HEK293 (cell line): Measurements from ENCODE around the gene PCSK5.

Source experiments
- CTCF ChIA-PET: fragments of 350-600 bp; formaldehyde crosslinking; extraction: SDS; loops from one replicate; lab custom pipeline; 2021; ENCODE audit warnings: antibody characterized with exemption; lab: Yijun Ruan, JAX
- POLR2A ChIA-PET: fragments of 300-600 bp; formaldehyde crosslinking; extraction: SDS; loops from one replicate; lab custom pipeline; 2020; ENCODE audit warnings: antibody characterized with exemption, inconsistent platforms; lab: Yijun Ruan, JAX
- H3K27ac ChIP-seq: fragments of 200-500 bp; sonication (Bioruptor generic); 2 replicates; pipeline ENCODE4 v1.5.1; 2014; ENCODE audit warnings: low read depth, low read length, control low read depth, inconsistent platforms; ENCODE audit errors: extremely low read depth
- H3K36me3 ChIP-seq, 2 experiments: fragments of 200-500 bp in 1 of 2; sonication (Bioruptor generic) in 1 of 2; 1 replicate in 1 of 2; 2 replicates in 1 of 2; pipeline ENCODE4 v1.5.1; 2014 to 2017; ENCODE audit warnings: inconsistent platforms in 2 of 2, low read length in 2 of 2; ENCODE audit not compliant: control insufficient read depth in 2 of 2, insufficient read depth in 1 of 2
- H3K4me1 ChIP-seq: fragments of 200-500 bp; sonication (Bioruptor generic); 2 replicates; pipeline ENCODE4 v1.5.1; 2014; ENCODE audit warnings: mild to moderate bottlenecking, low read length, inconsistent platforms; ENCODE audit not compliant: control insufficient read depth, insufficient read depth
- H3K4me3 ChIP-seq: 2 replicates; pipeline ENCODE4 v1.5.1; 2011; ENCODE audit warnings: low read depth, mild to moderate bottlenecking, control low read depth, low read length, moderate library complexity
- H3K9me3 ChIP-seq: fragments of 200-500 bp; sonication (Bioruptor generic); 2 replicates; pipeline ENCODE4 v1.5.1; 2014; ENCODE audit warnings: low read depth, low read length, inconsistent platforms; ENCODE audit not compliant: control insufficient read depth, insufficient read depth
- REPIN1 ChIP-seq: fragments of 450-650 bp; formaldehyde crosslinking; IDR thresholded peaks from 2 replicates; pipeline ENCODE4 v1.5.1; 2017; ENCODE audit warnings: missing biosample characterization, missing genetic modification characterization, low read depth
- ZBTB11 ChIP-seq: fragments of 450-650 bp; formaldehyde crosslinking; conservative IDR thresholded peaks from 2 replicates; pipeline ENCODE4 v1.5.1; 2016; ENCODE audit warnings: low read depth, missing biosample characterization, missing genetic modification characterization
- ZNF132 ChIP-seq: fragments of 450-650 bp; formaldehyde crosslinking; IDR thresholded peaks from 2 replicates; pipeline ENCODE4 v1.5.1; 2017; ENCODE audit warnings: missing biosample characterization, missing genetic modification characterization, borderline replicate concordance
- ZNF133 ChIP-seq: fragments of 450-650 bp; formaldehyde crosslinking; IDR thresholded peaks from 2 replicates; pipeline ENCODE4 v1.5.1; 2016; ENCODE audit warnings: missing biosample characterization, missing genetic modification characterization
- ZNF24 ChIP-seq: fragments of 450-650 bp; formaldehyde crosslinking; IDR thresholded peaks from 2 replicates; pipeline ENCODE4 v1.5.1; 2016; ENCODE audit warnings: missing biosample characterization, missing genetic modification characterization
- ZNF266 ChIP-seq: fragments of 450-650 bp; formaldehyde crosslinking; IDR thresholded peaks from 2 replicates; pipeline ENCODE4 v1.5.1; 2016; ENCODE audit warnings: missing biosample characterization, missing genetic modification characterization, low read depth
- ZNF624 ChIP-seq: fragments of 450-650 bp; formaldehyde crosslinking; IDR thresholded peaks from 2 replicates; pipeline ENCODE4 v1.5.1; 2017; ENCODE audit warnings: missing biosample characterization, missing genetic modification characterization
- ZNF768 ChIP-seq: fragments of 450-650 bp; formaldehyde crosslinking; IDR thresholded peaks from 2 replicates; pipeline ENCODE4 v1.5.1; 2018; ENCODE audit warnings: missing biosample characterization, mild to moderate bottlenecking, missing genetic modification characterization
- ZNF791 ChIP-seq: fragments of 450-650 bp; formaldehyde crosslinking; IDR thresholded peaks from 2 replicates; pipeline ENCODE4 v1.5.1; 2016; ENCODE audit warnings: missing biosample characterization, missing genetic modification characterization
- TF ChIP-seq, protein P1 (sequence below): fragments of 450-650 bp; formaldehyde crosslinking; IDR thresholded peaks from 2 replicates; pipeline ENCODE4 v1.5.1; 2016; ENCODE audit warnings: missing biosample characterization, missing genetic modification characterization, borderline replicate concordance
- TF ChIP-seq, protein P2 (sequence below): fragments of 450-650 bp; formaldehyde crosslinking; IDR thresholded peaks from 2 replicates; pipeline ENCODE4 v1.5.1; 2016; ENCODE audit warnings: missing biosample characterization, missing genetic modification characterization

The PCSK5 gene

GRCh38 chr9:75844321-75844720 lies 46.2 kb upstream of the PCSK5 start:
- ChIA-PET CTCF (interaction anchor here (0.6 to 1.8 kb wide), 6 partner anchors 11 to 579 kb away, joined by 3 to 5 read pairs (median 4); no protein-coding TSS in a partner anchor), POLR2A (interaction anchor here (0.7 kb wide), 1 partner anchor 22 kb away, joined by 4 read pairs; no protein-coding TSS in a partner anchor)
- TF ChIP-seq ZNF791 (tag by site-specific recombination) (no peak), ZNF24 (tag by site-specific recombination) (no peak), REPIN1 (tag by site-specific recombination) (no peak)

GRCh38 chr9:75845806-75846205 lies 44.7 kb upstream of the PCSK5 start:
- no peak overlapping the region for H3K27ac ChIP-seq
- no peak overlapping the region for H3K4me3 ChIP-seq
- CTCF ChIA-PET: interaction anchor here (0.6 kb wide), 1 partner anchor 310 kb away, joined by 6 read pairs; no protein-coding TSS in a partner anchor
- no peaks in the 10 kb centered on the region for H3K36me3 ChIP-seq
- POLR2A ChIA-PET: no interaction called here
- TF ChIP-seq ZBTB11 (tag by site-specific recombination): no peak
- TF ChIP-seq ZNF266 (tag by site-specific recombination): no peak
- no peak for TF ChIP-seq ZNF768 (tag by site-specific recombination)
- TF ChIP-seq, protein P1, sequence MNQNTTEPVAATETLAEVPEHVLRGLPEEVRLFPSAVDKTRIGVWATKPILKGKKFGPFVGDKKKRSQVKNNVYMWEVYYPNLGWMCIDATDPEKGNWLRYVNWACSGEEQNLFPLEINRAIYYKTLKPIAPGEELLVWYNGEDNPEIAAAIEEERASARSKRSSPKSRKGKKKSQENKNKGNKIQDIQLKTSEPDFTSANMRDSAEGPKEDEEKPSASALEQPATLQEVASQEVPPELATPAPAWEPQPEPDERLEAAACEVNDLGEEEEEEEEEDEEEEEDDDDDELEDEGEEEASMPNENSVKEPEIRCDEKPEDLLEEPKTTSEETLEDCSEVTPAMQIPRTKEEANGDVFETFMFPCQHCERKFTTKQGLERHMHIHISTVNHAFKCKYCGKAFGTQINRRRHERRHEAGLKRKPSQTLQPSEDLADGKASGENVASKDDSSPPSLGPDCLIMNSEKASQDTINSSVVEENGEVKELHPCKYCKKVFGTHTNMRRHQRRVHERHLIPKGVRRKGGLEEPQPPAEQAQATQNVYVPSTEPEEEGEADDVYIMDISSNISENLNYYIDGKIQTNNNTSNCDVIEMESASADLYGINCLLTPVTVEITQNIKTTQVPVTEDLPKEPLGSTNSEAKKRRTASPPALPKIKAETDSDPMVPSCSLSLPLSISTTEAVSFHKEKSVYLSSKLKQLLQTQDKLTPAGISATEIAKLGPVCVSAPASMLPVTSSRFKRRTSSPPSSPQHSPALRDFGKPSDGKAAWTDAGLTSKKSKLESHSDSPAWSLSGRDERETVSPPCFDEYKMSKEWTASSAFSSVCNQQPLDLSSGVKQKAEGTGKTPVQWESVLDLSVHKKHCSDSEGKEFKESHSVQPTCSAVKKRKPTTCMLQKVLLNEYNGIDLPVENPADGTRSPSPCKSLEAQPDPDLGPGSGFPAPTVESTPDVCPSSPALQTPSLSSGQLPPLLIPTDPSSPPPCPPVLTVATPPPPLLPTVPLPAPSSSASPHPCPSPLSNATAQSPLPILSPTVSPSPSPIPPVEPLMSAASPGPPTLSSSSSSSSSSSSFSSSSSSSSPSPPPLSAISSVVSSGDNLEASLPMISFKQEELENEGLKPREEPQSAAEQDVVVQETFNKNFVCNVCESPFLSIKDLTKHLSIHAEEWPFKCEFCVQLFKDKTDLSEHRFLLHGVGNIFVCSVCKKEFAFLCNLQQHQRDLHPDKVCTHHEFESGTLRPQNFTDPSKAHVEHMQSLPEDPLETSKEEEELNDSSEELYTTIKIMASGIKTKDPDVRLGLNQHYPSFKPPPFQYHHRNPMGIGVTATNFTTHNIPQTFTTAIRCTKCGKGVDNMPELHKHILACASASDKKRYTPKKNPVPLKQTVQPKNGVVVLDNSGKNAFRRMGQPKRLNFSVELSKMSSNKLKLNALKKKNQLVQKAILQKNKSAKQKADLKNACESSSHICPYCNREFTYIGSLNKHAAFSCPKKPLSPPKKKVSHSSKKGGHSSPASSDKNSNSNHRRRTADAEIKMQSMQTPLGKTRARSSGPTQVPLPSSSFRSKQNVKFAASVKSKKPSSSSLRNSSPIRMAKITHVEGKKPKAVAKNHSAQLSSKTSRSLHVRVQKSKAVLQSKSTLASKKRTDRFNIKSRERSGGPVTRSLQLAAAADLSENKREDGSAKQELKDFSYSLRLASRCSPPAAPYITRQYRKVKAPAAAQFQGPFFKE (tag by site-specific recombination): no peak
- TF ChIP-seq ZNF133: no peak
- no peak for TF ChIP-seq ZNF132
- TF ChIP-seq, protein P2, sequence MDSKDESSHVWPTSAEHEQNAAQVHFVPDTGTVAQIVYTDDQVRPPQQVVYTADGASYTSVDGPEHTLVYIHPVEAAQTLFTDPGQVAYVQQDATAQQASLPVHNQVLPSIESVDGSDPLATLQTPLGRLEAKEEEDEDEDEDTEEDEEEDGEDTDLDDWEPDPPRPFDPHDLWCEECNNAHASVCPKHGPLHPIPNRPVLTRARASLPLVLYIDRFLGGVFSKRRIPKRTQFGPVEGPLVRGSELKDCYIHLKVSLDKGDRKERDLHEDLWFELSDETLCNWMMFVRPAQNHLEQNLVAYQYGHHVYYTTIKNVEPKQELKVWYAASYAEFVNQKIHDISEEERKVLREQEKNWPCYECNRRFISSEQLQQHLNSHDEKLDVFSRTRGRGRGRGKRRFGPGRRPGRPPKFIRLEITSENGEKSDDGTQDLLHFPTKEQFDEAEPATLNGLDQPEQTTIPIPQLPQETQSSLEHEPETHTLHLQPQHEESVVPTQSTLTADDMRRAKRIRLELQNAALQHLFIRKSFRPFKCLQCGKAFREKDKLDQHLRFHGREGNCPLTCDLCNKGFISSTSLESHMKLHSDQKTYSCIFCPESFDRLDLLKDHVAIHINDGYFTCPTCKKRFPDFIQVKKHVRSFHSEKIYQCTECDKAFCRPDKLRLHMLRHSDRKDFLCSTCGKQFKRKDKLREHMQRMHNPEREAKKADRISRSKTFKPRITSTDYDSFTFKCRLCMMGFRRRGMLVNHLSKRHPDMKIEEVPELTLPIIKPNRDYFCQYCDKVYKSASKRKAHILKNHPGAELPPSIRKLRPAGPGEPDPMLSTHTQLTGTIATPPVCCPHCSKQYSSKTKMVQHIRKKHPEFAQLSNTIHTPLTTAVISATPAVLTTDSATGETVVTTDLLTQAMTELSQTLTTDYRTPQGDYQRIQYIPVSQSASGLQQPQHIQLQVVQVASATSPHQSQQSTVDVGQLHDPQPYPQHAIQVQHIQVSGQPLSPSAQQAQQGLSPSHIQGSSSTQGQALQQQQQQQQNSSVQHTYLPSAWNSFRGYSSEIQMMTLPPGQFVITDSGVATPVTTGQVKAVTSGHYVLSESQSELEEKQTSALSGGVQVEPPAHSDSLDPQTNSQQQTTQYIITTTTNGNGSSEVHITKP (tag by site-specific recombination): no peak
- no peak for TF ChIP-seq ZNF624 (tag by site-specific recombination)
- no peaks in the 10 kb centered on the region for H3K9me3 ChIP-seq
- H3K4me1 ChIP-seq: no peaks in the 10 kb centered on the region

More at GRCh38 chr9:75844321-75844720, 46.2 kb upstream of the PCSK5 start:
- Histone ChIP-seq H3K4me3 (no peak overlapping the region), H3K36me3 (no peaks in the 10 kb centered on the region), H3K4me1 (no peaks in the 10 kb centered on the region), H3K9me3 (no peaks in the 10 kb centered on the region), H3K27ac (no peak overlapping the region)
